HCT116 (cell line): ENCODE results near the gene ARHGAP23.

Experiments used
- ATF3 ChIP-seq: IDR thresholded peaks from 2 replicates; pipeline ENCODE4 v1.6.1; 2012
- CEBPB ChIP-seq: IDR thresholded peaks from 2 replicates; pipeline ENCODE4 v1.6.1; 2012; ENCODE audit warnings: low read depth
- EGR1 ChIP-seq: IDR thresholded peaks from 2 replicates; pipeline ENCODE4 v1.6.1; 2012; ENCODE audit warnings: low read depth
- EZH2 ChIP-seq: fragments of 200-600 bp; sonication (generic); IDR thresholded peaks from 2 replicates; pipeline ENCODE4 v1.6.1; 2017; ENCODE audit warnings: antibody characterized with exemption, mixed run types
- EZH2phosphoT487 ChIP-seq: fragments of 200-600 bp; IDR thresholded peaks from 2 replicates; pipeline ENCODE4 v1.6.1; 2018; ENCODE audit warnings: antibody characterized with exemption, borderline replicate concordance
- POLR2A ChIP-seq: IDR thresholded peaks from 2 replicates; pipeline ENCODE4 v1.7.0; 2011; ENCODE audit warnings: borderline replicate concordance; ENCODE audit not compliant: insufficient read depth, insufficient read length; ENCODE audit errors: extremely low read depth
- POLR2AphosphoS5 ChIP-seq: IDR thresholded peaks from 2 replicates; pipeline ENCODE4 v1.6.1; 2011; ENCODE audit warnings: mild to moderate bottlenecking, low read depth, low read length, moderate library complexity
- RAD21 ChIP-seq: IDR thresholded peaks from 2 replicates; pipeline ENCODE4 v1.6.1; 2012; ENCODE audit warnings: low read depth, mild to moderate bottlenecking
- REST ChIP-seq: IDR thresholded peaks from 2 replicates; pipeline ENCODE4 v1.6.1; 2012; ENCODE audit warnings: low read depth
- SIN3A ChIP-seq: IDR thresholded peaks from 2 replicates; pipeline ENCODE4 v1.6.1; 2012; ENCODE audit warnings: low read depth
- TCF7L2 ChIP-seq: IDR thresholded peaks from 2 replicates; pipeline ENCODE4 v1.7.0; 2011; ENCODE audit warnings: borderline replicate concordance, inconsistent platforms; ENCODE audit not compliant: insufficient read depth, insufficient read length; ENCODE audit errors: extremely low read depth
- TF ChIP-seq, protein P1 (sequence below): IDR thresholded peaks from 2 replicates; pipeline ENCODE4 v1.6.1; 2011; ENCODE audit warnings: mild to moderate bottlenecking, low read length, moderate library complexity; ENCODE audit not compliant: insufficient replicate concordance; ENCODE audit errors: extremely low read depth
- TF ChIP-seq, protein P2 (sequence below), 3 experiments: fragments of 200-600 bp in 1 of 3; sonication (generic) in 1 of 3; IDR thresholded peaks in 2 of 3; conservative IDR thresholded peaks in 1 of 3; 2 replicates each; pipeline ENCODE4 v1.5.1; 2012 to 2017; ENCODE audit warnings: low read depth in 2 of 3, low read length in 2 of 3, antibody characterized with exemption in 1 of 3, borderline replicate concordance in 1 of 3, control low read depth in 1 of 3, mild to moderate bottlenecking in 1 of 3, mixed read lengths in 1 of 3, mixed run types in 1 of 3, moderate library complexity in 1 of 3; ENCODE audit not compliant: insufficient read depth in 1 of 3

DNA sequence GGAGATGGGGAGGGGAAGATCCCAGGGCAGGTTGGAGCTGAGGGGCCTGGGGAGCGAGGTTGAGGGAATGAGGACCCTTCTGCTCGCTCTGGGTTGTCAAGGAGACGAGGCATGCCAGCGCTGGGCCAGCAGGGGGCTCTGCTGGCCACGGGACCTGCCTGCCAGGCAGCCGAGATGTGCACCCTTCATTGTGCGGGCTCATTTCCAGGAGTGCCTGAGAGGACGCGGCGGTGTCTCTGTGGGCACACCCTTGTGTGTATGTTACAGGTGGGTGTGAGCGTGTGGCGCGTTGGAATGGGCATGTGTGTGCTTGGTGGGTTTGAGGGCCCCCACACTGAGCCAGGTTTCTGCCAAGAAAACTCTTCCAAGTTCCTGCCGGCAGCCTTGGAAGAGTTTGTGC is 15.9 kb downstream of the ARHGAP23 start:
- TF ChIP-seq RAD21 (peak; percentile 98), ATF3 (no peak), POLR2AphosphoS5 (no peak), CEBPB (no peak), REST (no peak), SIN3A (no peak), TCF7L2 (peak; percentile 27), EZH2 (no peak), POLR2A (no peak), EZH2phosphoT487 (no peak), EGR1 (no peak)
- TF ChIP-seq, protein P1, sequence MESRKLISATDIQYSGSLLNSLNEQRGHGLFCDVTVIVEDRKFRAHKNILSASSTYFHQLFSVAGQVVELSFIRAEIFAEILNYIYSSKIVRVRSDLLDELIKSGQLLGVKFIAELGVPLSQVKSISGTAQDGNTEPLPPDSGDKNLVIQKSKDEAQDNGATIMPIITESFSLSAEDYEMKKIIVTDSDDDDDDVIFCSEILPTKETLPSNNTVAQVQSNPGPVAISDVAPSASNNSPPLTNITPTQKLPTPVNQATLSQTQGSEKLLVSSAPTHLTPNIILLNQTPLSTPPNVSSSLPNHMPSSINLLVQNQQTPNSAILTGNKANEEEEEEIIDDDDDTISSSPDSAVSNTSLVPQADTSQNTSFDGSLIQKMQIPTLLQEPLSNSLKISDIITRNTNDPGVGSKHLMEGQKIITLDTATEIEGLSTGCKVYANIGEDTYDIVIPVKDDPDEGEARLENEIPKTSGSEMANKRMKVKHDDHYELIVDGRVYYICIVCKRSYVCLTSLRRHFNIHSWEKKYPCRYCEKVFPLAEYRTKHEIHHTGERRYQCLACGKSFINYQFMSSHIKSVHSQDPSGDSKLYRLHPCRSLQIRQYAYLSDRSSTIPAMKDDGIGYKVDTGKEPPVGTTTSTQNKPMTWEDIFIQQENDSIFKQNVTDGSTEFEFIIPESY = no peak
- TF ChIP-seq, protein P2, sequence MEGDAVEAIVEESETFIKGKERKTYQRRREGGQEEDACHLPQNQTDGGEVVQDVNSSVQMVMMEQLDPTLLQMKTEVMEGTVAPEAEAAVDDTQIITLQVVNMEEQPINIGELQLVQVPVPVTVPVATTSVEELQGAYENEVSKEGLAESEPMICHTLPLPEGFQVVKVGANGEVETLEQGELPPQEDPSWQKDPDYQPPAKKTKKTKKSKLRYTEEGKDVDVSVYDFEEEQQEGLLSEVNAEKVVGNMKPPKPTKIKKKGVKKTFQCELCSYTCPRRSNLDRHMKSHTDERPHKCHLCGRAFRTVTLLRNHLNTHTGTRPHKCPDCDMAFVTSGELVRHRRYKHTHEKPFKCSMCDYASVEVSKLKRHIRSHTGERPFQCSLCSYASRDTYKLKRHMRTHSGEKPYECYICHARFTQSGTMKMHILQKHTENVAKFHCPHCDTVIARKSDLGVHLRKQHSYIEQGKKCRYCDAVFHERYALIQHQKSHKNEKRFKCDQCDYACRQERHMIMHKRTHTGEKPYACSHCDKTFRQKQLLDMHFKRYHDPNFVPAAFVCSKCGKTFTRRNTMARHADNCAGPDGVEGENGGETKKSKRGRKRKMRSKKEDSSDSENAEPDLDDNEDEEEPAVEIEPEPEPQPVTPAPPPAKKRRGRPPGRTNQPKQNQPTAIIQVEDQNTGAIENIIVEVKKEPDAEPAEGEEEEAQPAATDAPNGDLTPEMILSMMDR (IDR thresholded peaks at IDR 0.05 in 2 of 3, conservative IDR thresholded peaks at IDR 0.05 in 1 of 3; ENCODE audit: borderline replicate concordance in 1 of 3, insufficient read depth in 1 of 3, low read depth in 2 of 3, low read length in 2 of 3) = peak; percentile 94 to 96 (median 94)
